Forelimb muscle (tissue), 1 donor: ENCODE results near the gene PITX1. TPM values are rescaled to one million over a fixed set of nuclear protein-coding genes. Genes with fewer than 3 reads are reported as not detected.

Source experiments
- polyA plus RNA-seq: library from polyadenylated mRNA; unstranded; fragments of 120-200 nt; gene quantifications from one replicate; pipeline ENCODE4 v1.2.1, GENCODE V29; 2013; ENCODE audit not compliant: insufficient read length

The PITX1 gene
- polyA plus RNA-seq, 1 donor: 17.8 TPM

Other genes with a start within 250 kb of the PITX1 start
- 70.3 TPM for gene C5orf24, start 188.3 kb downstream of the PITX1 start, polyA plus RNA-seq
- 68.1 TPM for gene TXNDC15, start 159.9 kb downstream of the PITX1 start, polyA plus RNA-seq
- 10.2 TPM for gene PCBD2, start 129.1 kb downstream of the PITX1 start, polyA plus RNA-seq
- 0.87 TPM for gene CATSPER3, start 66.3 kb downstream of the PITX1 start, polyA plus RNA-seq